WTC11 (cell line): ENCODE measurements around the gene GLT6D1.

Experiments
- CREB1 ChIP-seq: sonication (generic); formaldehyde crosslinking; IDR thresholded peaks from 2 replicates; pipeline ENCODE4 v1.8.0; 2023; ENCODE audit warnings: mild to moderate bottlenecking, missing genetic modification reagents
- FOXJ3 ChIP-seq: sonication (generic); formaldehyde crosslinking; IDR thresholded peaks from 2 replicates; pipeline ENCODE4 v1.9.0; 2021; ENCODE audit warnings: missing genetic modification reagents, mild to moderate bottlenecking, borderline replicate concordance
- GABPB1 ChIP-seq: sonication (generic); formaldehyde crosslinking; IDR thresholded peaks from 2 replicates; pipeline ENCODE4 v1.8.1; 2023; ENCODE audit warnings: mild to moderate bottlenecking, missing genetic modification reagents
- MAX ChIP-seq: sonication (generic); formaldehyde crosslinking; IDR thresholded peaks from 2 replicates; pipeline ENCODE4 v1.8.0; 2022; ENCODE audit warnings: mild to moderate bottlenecking, missing genetic modification reagents
- TCF7 ChIP-seq: sonication (generic); formaldehyde crosslinking; IDR thresholded peaks from 2 replicates; pipeline ENCODE4 v1.8.0; 2022; ENCODE audit warnings: mild to moderate bottlenecking, low read depth, missing genetic modification reagents, moderate library complexity
- ZBTB21 ChIP-seq: sonication (generic); formaldehyde crosslinking; IDR thresholded peaks from 2 replicates; pipeline ENCODE4 v1.8.1; 2023; ENCODE audit warnings: mild to moderate bottlenecking, missing genetic modification reagents, borderline replicate concordance
- ZBTB43 ChIP-seq: sonication (generic); formaldehyde crosslinking; IDR thresholded peaks from 2 replicates; pipeline ENCODE4 v1.8.1; 2023; ENCODE audit warnings: mild to moderate bottlenecking, missing genetic modification reagents
- ZNF121 ChIP-seq: sonication (generic); formaldehyde crosslinking; IDR thresholded peaks from 2 replicates; pipeline ENCODE4 v1.8.0; 2023; ENCODE audit warnings: missing genetic modification reagents
- TF ChIP-seq, protein P1 (sequence below): fragments of 200-600 bp; IDR thresholded peaks from 2 replicates; pipeline ENCODE4 v1.8.0; 2022; ENCODE audit warnings: antibody characterized with exemption
- TF ChIP-seq, protein P2 (sequence below): sonication (generic); formaldehyde crosslinking; IDR thresholded peaks from 2 replicates; pipeline ENCODE4 v1.8.1; 2022; ENCODE audit warnings: low read depth, missing genetic modification reagents, borderline replicate concordance
- TF ChIP-seq, protein P3 (sequence below): sonication (generic); formaldehyde crosslinking; IDR thresholded peaks from 2 replicates; pipeline ENCODE4 v1.8.1; 2022; ENCODE audit warnings: low read depth, mild to moderate bottlenecking, moderate library complexity, missing genetic modification reagents, borderline replicate concordance

- no peak for TF ChIP-seq MAX
- TF ChIP-seq, protein P1, sequence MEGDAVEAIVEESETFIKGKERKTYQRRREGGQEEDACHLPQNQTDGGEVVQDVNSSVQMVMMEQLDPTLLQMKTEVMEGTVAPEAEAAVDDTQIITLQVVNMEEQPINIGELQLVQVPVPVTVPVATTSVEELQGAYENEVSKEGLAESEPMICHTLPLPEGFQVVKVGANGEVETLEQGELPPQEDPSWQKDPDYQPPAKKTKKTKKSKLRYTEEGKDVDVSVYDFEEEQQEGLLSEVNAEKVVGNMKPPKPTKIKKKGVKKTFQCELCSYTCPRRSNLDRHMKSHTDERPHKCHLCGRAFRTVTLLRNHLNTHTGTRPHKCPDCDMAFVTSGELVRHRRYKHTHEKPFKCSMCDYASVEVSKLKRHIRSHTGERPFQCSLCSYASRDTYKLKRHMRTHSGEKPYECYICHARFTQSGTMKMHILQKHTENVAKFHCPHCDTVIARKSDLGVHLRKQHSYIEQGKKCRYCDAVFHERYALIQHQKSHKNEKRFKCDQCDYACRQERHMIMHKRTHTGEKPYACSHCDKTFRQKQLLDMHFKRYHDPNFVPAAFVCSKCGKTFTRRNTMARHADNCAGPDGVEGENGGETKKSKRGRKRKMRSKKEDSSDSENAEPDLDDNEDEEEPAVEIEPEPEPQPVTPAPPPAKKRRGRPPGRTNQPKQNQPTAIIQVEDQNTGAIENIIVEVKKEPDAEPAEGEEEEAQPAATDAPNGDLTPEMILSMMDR = no peak
- TF ChIP-seq ZBTB21 = no peak
- no peak for TF ChIP-seq GABPB1
- TF ChIP-seq, protein P2, sequence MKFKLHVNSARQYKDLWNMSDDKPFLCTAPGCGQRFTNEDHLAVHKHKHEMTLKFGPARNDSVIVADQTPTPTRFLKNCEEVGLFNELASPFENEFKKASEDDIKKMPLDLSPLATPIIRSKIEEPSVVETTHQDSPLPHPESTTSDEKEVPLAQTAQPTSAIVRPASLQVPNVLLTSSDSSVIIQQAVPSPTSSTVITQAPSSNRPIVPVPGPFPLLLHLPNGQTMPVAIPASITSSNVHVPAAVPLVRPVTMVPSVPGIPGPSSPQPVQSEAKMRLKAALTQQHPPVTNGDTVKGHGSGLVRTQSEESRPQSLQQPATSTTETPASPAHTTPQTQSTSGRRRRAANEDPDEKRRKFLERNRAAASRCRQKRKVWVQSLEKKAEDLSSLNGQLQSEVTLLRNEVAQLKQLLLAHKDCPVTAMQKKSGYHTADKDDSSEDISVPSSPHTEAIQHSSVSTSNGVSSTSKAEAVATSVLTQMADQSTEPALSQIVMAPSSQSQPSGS (CRISPR knock-in tag) = no peak
- TF ChIP-seq CREB1 = no peak
- TF ChIP-seq FOXJ3 (CRISPR knock-in tag) = no peak
- TF ChIP-seq TCF7 = no peak
- TF ChIP-seq, protein P3, sequence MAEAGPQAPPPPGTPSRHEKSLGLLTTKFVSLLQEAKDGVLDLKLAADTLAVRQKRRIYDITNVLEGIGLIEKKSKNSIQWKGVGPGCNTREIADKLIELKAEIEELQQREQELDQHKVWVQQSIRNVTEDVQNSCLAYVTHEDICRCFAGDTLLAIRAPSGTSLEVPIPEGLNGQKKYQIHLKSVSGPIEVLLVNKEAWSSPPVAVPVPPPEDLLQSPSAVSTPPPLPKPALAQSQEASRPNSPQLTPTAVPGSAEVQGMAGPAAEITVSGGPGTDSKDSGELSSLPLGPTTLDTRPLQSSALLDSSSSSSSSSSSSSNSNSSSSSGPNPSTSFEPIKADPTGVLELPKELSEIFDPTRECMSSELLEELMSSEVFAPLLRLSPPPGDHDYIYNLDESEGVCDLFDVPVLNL (CRISPR knock-in tag) = no peak
- TF ChIP-seq ZBTB43 (CRISPR knock-in tag) = no peak
- no peak for TF ChIP-seq ZNF121 (CRISPR knock-in tag)
Measured at GRCh38 chr9:135657416-135657815, 18.1 kb upstream of the GLT6D1 start.
